Hematopoietic multipotent progenitor cell treated with erythropoietin and hydrocortisone succinate and interleukin-3 and kit ligand, for 4 days (in vitro differentiated cells): ENCODE data around the gene MROH2A.

Experiments used
- DNase-seq: peaks from one replicate; pipeline ENCODE4 v3.0.0-alpha.2; 2015

Gene MROH2A

DNA sequence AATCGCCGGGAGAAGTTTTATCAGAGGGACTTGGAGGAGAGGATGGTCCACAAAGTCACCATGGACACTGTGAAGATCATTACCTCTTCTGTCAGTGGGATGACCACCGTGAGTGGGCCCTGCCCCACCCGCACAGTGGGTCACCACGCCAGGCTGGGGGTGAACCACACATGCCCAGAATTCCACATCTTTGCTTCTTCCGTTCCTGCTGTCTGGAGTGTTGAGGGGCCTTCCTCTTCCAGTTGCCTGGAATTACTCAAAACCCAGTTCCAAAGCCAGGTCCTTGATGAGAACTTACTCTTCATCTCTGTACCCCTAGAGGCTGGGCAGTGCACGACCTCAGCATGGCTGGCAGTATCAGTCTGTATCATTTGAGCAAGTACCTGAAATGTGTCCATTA lies 22.1 kb downstream of the MROH2A start:
- DNase-seq = no peak

- peak; percentile 22 for DNase-seq
Observed at GRCh38 chr2:233801357-233802131, 23.4 kb downstream of the MROH2A start.

- no peak for DNase-seq
Observed at GRCh38 chr2:233802132-233802815, 24.1 kb downstream of the MROH2A start.

- no peak for DNase-seq
Observed at GRCh38 chr2:233803292-233803911, 25.3 kb downstream of the MROH2A start.

- no peak for DNase-seq
Observed at GRCh38 chr2:233803994-233804393, 25.9 kb downstream of the MROH2A start.

GRCh38 chr2:233807215-233807865 lies 29.2 kb downstream of the MROH2A start:
- DNase-seq = peak; percentile 10

GRCh38 chr2:233807966-233808935 lies 30.1 kb downstream of the MROH2A start:
- no peak for DNase-seq

DNA sequence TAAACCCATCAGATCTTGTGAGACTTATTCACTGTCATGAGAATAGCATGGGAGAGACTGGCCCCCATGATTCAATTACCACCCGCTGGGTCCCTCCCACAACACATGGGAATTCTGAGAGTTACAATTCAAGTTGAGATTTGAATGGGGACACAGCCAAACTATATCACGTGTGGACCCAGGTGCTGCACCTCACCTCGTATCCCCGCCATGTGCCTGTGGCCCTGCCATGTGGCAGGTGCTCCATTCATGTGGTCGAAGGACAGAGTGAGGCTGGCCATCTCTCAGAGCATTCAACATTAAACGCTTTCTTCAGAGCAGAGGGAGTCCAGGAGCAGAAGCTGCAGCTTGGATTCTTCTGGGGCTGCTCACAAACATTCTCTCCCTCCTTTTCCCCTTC lies 32.3 kb downstream of the MROH2A start:
- DNase-seq = no peak

DNA sequence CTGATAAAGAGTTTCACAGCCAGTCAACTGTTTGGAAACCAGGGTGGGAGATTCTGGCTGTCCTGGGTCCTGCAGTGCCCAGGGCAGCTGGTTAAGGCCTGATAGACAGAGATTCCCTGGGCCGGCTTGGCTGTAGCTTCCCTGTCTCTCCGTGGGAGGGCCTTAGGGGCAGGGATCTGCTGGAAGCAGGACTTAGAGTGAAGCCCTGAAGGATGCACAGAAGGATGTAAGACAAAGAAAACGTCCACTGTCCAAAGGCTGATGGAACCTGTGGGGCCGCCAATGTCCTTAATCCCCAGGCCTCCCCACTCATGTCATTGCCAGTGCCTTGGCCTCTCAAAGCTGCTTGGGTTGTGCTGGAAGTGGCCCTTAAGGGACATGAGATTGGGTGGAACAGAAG lies 33.0 kb downstream of the MROH2A start:
- no peak for DNase-seq

DNA sequence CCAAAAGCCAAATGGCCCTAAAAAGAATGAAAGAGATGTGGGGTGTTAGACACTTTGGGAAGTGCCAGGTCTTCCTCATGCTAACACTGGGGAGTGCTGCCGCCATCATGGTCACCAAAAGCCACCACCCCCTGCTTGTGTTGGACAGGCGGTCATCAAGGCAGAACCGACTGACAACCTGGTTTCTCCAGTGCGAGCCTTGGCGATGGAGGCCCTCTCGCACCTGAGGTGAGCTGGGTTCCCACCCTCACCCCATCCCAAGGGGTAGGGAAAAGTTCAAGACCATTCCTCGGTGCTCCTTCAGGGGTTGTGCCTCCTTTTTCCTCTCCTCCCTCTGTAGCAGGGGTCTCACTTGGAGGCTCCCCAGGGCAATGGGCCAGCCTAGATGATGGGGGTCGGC lies 33.6 kb downstream of the MROH2A start:
- no peak for DNase-seq

DNA sequence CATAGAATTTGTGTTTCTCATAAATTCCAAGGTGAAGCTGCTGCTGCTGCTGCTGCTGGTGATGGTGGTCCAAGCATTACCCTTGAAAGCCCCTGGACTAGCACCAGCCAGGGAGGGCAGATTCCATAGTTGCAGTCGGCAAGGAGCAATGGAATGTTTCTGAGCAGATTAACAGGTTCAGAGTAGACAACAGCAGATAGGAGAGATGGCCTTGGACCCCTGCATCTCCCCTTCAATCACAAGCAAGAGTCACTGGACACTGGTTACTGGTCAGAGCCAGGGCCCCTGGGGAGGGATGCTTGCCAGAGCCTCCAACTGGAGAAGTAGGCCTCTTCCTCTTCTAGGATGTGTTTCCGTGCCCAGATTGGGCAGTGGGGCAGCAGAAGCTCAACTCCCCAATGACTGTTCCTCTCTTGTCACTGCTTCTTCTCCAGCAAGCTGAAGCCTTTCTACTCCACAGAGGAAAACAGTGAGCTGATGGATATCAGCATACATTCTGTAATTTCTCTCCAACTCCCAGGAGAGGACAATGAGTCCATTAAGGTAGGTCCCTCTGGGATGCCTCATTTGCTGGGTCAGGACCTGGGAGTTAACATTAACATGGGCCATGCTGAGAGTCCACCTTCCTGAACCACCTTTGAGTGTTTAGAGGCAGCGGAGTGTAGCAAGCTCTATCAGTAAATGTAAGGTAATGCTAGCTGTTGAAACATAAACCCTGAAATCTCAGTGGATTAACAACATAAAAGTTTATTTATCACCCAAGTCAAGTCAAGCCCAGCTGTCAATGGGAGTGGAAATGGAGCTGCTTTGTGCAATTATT lies 35.3 kb downstream of the MROH2A start:
- no peak for DNase-seq

DNA sequence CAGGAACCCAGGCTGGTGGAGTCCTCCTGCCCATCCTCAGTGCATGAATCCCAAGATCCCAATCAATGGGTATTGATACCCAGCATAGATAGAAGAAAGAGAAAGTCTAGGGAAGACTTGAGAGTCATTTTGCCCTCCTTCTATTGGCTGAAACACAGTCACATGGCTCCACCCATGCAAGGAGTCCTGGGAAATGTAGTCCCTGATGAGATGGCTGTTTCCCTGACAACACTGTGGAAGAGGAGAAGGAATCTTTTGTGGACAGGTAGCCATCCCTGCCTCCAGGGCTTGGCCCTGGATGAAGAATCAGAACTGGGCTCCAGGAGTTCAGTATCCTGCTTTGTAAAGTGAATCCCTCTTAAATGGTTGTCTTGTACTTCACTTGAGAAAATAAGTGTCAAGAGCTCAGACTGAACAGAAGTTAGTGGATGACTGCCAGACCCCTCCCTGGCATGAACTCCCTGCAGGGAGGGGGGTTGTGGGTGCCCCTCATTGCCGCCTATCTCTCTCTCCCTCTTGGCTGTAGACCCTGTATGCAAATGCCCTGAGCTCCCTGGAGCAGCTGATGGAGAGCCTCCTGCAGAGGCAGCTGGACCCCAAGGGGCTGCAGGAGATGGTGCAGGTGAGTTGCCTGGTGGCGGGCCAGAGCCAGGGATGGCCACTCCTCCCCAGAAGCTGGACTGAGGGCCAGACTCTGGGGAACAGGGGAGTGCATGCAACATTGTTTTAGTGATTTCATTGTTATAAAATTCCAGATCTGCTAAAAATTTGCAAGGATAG lies 36.1 kb downstream of the MROH2A start:
- DNase-seq = no peak

DNA sequence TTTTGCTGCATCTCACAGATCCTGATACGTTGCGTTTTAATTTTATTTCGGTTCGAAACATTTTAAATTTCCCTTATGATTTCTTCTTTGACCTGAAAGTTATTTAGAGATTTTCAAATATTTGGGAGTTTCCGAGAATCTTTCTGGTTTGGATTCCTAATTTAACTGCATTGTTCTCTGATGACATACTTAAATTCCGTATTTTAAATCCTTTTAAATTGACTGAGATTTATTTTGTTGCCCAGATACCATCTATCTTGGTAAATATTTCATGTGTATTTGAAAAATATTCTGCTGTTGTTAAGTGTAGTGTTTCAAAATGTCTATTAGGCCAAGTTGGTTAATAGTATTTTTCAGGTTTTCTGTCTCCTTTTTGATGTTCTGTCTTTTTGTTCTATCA lies 37.7 kb downstream of the MROH2A start:
- DNase-seq = no peak

DNA sequence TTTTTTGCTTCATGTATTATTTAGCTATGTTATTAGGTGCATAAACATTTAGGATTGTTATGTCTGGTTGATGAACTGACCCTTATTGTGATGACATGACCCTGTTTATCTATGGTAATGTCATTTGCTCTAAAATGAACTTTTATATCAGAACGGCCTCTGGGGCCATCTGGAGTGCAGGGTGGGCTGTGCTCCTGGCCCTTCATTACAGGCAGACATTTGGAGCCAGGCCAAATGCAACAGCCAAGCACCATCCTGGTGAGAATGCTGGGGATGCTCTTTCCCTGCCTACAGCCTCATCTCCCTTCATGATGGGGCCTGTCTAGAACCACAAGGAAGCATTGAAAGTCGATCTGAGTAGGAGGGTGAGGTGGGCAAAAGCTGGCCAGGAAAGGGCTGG lies 38.2 kb downstream of the MROH2A start:
- no peak for DNase-seq

DNA sequence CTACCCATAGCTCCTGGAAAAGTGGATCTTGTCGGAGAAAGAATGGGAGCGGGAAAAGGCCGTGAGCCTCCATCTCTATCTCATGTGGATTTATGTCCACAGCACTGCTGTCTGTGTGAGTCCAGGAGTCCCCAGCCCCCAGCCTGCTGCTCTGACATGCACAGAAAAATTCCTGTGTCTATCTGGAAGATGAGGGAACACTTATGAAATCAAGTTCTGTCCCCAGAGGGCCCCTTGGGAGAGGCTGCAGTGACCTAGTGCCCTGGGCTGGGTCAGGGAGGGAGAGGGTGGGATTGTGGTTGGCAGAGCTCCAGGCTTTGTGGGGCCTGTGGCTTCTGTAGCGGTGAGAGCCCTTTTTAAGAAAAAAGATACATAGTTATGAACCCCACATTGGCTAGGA lies 38.6 kb downstream of the MROH2A start:
- DNase-seq = no peak

GRCh38 chr2:233817361-233817911 lies 39.3 kb downstream of the MROH2A start:
- no peak for DNase-seq

DNA sequence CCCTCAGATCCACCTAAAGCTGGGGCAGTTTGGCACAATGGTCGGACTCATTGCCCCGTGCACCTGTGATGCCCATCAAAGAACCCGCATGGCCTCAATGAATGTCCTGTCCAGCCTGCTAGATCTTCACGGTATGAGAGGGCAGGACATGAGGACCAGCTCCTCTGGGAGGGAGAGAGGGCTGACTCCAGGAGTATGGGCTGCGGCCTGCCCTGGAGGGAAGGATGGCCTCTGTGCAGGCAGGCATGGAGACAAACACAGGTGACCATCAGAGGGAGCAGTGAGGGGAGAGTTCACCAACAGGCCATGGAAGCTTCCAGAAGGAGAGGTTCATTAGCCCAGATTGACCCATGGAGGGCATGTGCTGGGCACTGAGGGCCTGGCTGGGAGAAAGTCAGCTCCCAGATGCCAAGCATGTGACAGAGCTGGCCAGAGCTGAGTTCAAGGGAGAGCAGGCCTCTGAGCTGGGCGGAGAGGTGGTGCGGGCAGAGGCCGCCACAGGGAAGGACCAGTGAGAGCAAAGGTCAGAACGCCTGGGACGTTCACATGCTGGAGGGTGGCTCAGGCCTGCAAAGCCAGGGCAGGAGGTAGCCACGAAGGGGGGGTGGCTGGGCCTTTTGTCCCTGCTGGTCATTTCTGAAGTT lies 40.0 kb downstream of the MROH2A start:
- no peak for DNase-seq

DNA sequence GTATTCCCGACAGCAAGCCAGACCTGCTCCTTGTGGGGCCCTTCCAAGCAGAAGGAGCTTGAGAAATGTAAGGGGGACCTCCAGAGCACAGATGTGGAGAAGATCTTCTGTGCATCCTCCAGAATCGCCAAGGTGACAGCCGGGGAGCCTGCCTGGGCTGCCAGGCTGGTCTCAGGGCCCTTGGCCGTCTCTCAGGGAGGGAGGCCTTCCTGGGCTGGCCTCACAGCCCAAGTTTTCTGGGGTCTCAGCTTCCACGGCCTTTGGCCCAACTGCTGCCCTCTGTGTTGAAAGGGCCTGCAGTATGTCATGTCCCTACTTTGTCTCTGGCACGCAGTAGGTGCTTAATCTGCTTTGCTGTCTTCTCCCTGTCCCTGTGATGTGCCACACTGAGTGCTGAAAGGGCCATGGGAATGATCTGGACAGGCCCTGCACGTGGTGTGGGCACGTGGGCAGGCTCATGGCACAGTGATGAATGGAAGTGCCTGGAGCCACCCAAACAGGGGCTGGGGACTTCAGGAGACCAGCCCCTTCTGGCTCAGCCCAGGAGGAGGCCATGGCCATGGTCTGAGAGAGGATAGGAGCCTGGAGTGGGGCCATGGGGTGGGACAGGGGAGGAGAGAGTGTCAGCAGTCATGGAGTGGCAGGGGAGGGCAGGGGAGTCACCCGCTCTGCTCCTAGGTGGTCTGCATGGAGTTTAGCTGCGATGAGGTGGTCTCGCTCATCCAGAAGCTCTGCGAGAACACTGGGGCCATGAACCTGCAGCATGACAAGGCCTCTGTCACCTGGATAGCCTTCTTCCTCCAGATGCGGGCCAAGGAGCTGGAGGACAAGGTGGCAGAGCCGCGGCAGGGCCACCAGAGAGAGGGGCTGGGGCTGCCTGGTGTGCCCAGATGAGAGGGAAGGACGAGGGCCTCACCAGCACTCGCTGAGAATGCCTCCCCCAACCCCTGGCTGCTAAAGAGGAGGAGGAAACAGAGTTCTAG lies 40.8 kb downstream of the MROH2A start:
- no peak for DNase-seq
